ENCODE results near the gene TRIM46.

TRIM46 gene

DNA sequence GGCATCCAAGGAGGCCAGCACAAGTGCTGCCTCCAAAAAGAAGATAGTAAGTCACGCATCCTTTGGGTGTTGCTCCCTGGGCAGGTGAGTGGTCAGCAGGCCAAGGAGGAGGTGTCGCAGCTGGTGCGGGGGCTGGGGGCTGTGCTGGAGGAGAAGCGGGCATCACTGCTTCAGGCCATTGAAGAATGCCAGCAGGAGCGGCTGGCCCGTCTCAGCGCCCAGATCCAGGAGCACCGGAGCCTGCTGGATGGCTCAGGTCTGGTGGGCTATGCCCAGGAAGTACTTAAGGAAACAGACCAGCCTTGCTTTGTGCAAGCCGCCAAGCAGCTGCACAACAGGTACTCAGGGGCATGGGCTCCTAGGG, 4.3 kb downstream of the TRIM46 start:
- TF ChIP-seq, protein P1, sequence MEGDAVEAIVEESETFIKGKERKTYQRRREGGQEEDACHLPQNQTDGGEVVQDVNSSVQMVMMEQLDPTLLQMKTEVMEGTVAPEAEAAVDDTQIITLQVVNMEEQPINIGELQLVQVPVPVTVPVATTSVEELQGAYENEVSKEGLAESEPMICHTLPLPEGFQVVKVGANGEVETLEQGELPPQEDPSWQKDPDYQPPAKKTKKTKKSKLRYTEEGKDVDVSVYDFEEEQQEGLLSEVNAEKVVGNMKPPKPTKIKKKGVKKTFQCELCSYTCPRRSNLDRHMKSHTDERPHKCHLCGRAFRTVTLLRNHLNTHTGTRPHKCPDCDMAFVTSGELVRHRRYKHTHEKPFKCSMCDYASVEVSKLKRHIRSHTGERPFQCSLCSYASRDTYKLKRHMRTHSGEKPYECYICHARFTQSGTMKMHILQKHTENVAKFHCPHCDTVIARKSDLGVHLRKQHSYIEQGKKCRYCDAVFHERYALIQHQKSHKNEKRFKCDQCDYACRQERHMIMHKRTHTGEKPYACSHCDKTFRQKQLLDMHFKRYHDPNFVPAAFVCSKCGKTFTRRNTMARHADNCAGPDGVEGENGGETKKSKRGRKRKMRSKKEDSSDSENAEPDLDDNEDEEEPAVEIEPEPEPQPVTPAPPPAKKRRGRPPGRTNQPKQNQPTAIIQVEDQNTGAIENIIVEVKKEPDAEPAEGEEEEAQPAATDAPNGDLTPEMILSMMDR (IDR thresholded peaks at IDR 0.05): no peak
- Histone ChIP-seq H3K27ac (no peak overlapping the region), H3K36me3 (no peaks in the 10 kb centered on the region), H3K4me3 (ENCODE audit: low read depth in 1 of 2, low read length in 1 of 2) (no peak overlapping the region), H3K4me1 (ENCODE audit: control insufficient read depth in 1 of 2, insufficient read depth in 1 of 2, low read depth in 1 of 2, low read length in 1 of 2) (peaks cover 25 to 28% of the 10 kb centered on the region in 2 experiments), H3K9me3 (no peaks in the 10 kb centered on the region), H3K27me3 (peaks cover 19% of the 10 kb centered on the region)

DNA sequence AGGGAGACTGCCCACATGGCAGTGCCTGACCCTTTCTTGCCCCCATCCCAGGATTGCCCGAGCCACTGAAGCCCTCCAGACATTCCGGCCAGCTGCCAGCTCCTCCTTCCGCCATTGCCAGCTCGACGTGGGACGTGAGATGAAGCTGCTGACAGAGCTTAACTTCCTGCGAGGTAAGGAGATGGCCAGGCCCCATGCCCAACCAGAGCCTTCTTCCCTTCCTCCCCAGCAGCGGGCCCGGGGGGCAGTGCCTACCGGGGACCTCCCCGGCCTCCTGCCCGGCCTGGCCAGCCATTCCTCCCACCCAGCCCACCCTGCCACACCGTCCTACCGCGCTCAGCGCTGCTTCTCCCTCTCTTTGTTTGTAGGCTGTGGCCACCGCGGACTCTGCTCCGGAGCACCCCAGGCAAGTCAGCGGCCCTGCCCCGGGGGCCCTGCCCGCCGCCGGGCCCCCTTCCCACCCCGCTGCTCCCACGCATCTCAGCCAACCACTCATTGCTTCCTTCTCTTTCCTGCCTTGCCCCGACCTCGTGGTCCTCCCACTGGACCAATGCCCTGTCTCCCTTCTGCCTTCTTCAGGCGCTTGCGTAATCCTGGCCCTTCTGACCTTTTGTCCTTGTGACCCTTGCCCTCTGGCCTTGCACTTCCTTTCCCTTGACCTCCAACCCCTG, 4.9 kb downstream of the TRIM46 start:
- Histone ChIP-seq H3K36me3 (no peaks in the 10 kb centered on the region), H3K9me3 (no peaks in the 10 kb centered on the region), H3K4me3 (ENCODE audit: low read depth in 1 of 2, low read length in 1 of 2) (no peak overlapping the region), H3K27ac (no peak overlapping the region), H3K27me3 (peaks cover 19% of the 10 kb centered on the region), H3K4me1 (ENCODE audit: control insufficient read depth in 1 of 2, insufficient read depth in 1 of 2, low read depth in 1 of 2, low read length in 1 of 2) (peaks cover 20 to 24% of the 10 kb centered on the region in 2 experiments)
- TF ChIP-seq, protein P1 (IDR thresholded peaks at IDR 0.05): no peak

DNA sequence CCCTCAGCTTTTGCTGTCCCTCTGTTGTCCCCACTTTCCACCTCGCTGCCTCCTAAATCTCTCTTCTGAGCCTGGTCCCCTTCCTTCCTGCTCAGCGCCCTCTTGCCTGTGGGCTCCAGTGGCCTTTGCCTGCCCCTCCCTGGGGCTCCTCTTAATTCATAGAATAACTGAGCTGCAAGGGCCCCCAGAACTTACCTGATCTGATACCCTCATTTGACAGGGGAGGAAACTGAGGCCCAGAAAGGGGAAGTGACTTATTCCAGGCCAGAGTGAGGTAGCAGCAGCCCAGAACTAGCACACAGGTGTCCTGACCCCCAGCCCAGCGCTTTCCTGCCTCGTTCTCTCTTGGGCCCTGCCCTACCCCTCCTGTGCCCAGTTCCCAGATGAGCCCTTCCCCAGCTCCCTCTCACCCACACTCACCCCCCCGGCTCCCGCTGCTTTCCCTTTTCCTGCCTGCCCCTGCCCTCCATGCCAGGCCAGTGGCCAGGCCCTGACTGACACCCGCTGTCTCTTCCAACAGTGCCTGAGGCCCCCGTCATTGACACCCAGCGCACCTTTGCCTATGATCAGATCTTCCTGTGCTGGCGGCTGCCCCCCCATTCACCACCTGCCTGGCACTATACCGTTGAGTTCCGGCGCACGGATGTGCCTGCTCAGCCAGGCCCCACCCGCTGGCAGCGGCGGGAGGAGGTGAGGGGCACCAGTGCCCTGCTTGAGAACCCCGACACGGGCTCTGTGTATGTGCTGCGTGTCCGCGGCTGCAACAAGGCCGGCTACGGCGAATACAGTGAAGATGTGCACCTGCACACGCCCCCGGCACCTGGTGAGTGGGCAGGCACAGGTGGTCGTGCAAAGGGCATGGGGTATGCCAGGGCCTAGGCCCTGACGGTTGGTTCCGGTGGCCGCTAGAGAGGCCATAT, 5.7 kb downstream of the TRIM46 start:
- peaks cover 12 to 16% of the 10 kb centered on the region in 2 experiments for H3K4me1 ChIP-seq (ENCODE audit: control insufficient read depth in 1 of 2, insufficient read depth in 1 of 2, low read depth in 1 of 2, low read length in 1 of 2)
- peaks cover 11% of the 10 kb centered on the region for H3K27me3 ChIP-seq
- no peak overlapping the region for H3K4me3 ChIP-seq (ENCODE audit: low read depth in 1 of 2, low read length in 1 of 2)
- no peaks in the 10 kb centered on the region for H3K9me3 ChIP-seq
- TF ChIP-seq, protein P1 (IDR thresholded peaks at IDR 0.05): no peak
- H3K36me3 ChIP-seq: no peaks in the 10 kb centered on the region
- no peak overlapping the region for H3K27ac ChIP-seq

DNA sequence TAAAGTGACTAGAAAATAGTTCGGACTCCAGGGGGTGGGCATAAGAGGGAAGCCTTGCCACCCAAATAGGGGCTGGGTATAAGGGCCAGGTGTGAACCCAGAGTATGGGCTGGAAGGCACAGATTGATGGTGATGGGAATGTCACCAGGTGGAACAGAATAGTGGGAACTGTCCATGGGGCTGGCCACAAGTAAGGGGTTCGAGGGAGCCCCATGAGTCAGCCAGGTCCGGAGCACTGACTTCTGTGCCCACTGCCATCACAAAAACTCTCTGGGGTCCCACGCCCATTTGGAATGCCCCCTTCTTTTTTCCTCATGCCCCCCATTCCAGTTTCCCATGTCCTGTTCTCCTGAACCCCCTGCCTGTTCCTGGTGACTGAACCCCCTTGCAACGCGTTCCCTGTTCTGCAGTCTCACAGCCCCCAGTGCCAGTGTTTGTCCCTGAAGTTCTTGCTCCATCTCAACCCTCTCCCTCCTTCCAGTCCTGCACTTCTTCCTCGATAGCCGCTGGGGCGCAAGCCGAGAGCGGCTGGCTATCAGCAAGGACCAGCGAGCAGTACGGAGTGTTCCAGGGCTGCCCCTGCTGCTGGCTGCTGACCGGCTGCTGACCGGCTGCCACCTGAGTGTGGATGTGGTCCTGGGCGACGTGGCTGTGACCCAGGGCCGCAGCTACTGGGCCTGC, 7.9 kb downstream of the TRIM46 start:
- no peaks in the 10 kb centered on the region for H3K9me3 ChIP-seq
- no peaks in the 10 kb centered on the region for H3K27me3 ChIP-seq
- no peak overlapping the region for H3K27ac ChIP-seq
- peaks cover 2 to 4% of the 10 kb centered on the region in 2 experiments for H3K4me1 ChIP-seq (ENCODE audit: control insufficient read depth in 1 of 2, insufficient read depth in 1 of 2, low read depth in 1 of 2, low read length in 1 of 2)
- H3K4me3 ChIP-seq (ENCODE audit: low read depth in 1 of 2, low read length in 1 of 2): no peak overlapping the region
- no peaks in the 10 kb centered on the region for H3K36me3 ChIP-seq
- TF ChIP-seq, protein P1 (IDR thresholded peaks at IDR 0.05): no peak

DNA sequence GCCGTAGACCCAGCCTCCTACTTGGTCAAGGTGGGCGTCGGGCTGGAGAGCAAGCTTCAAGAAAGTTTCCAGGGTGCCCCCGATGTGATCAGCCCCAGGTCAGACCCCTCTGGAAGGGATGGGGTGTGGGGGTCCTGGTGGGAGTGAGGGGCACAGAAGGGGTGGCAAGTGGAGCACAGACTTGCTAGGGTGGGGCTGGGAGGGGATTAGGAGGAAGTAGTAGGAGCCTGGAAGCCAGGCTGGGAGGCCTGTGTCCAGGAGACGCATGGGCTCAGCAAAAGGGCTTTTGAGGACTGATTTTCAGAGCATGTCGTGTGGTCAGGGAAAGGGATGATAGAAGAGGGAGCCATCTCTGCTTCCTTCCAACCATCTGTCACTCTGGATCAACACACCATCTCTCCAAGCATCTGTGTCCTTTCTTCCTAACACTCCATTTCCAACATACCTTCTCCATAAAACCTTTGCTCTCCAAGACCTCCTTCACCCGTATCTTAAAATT, 8.5 kb downstream of the TRIM46 start:
- H3K36me3 ChIP-seq: no peaks in the 10 kb centered on the region
- H3K27me3 ChIP-seq: no peaks in the 10 kb centered on the region
- H3K27ac ChIP-seq: no peak overlapping the region
- H3K4me3 ChIP-seq (ENCODE audit: low read depth in 1 of 2, low read length in 1 of 2): no peak overlapping the region
- H3K9me3 ChIP-seq: no peaks in the 10 kb centered on the region
- no peaks in the 10 kb centered on the region for H3K4me1 ChIP-seq (ENCODE audit: control insufficient read depth in 1 of 2, insufficient read depth in 1 of 2, low read depth in 1 of 2, low read length in 1 of 2)
- TF ChIP-seq, protein P1 (IDR thresholded peaks at IDR 0.05): no peak

Measured in neutrophil (primary cell).